IMR-90 (cell line): ENCODE measurements around the gene ORAI1. TPM values are rescaled to one million over a fixed set of nuclear protein-coding genes. Genes with fewer than 3 reads are reported as not detected.
"Not testable (repeated sequence)": the region's sequence is repeated elsewhere in the genome, so short reads cannot be mapped to it uniquely, and the experiment has no call there.

Source experiments
- ATAC-seq: fragments of 200-7000 bp; cut with Tn5 transposase; 2 replicates; pipeline ENCODE4 v1.9.1; 2020; ENCODE audit warnings: low read depth, mild to moderate bottlenecking, moderate library complexity
- BruUV-seq: library from RNA; stranded (reverse); fragments of 400-500 nt; replicated peaks from 2 replicates; lab custom pipeline; 2021; lab: Mats Ljungman, UMichigan
- CTCF ChIA-PET: fragments of 300-600 bp; formaldehyde crosslinking; extraction: SDS; loops from one replicate; lab custom pipeline; 2021; ENCODE audit warnings: antibody characterized with exemption; lab: Yijun Ruan, JAX
- POLR2A ChIA-PET: fragments of 300-600 bp; sonication (Branson Sonifier 250); formaldehyde crosslinking; loops from one replicate; lab custom pipeline; 2022; ENCODE audit warnings: antibody characterized with exemption; ENCODE audit not compliant: unreplicated experiment; lab: Charles Lee
- DNase-seq: peaks from one replicate; pipeline ENCODE4 v3.0.0; 2013
- H2AFZ ChIP-seq: replicated peaks from 2 replicates; pipeline ENCODE3; 2013; ENCODE audit warnings: low read length, mild to moderate bottlenecking; ENCODE audit not compliant: poor library complexity
- H2AK5ac ChIP-seq: 2 replicates; pipeline ENCODE4 v1.6.1; 2013; ENCODE audit warnings: low read depth, low read length, inconsistent platforms
- H2AK9ac ChIP-seq: replicated peaks from 2 replicates; pipeline ENCODE3; 2013; ENCODE audit warnings: mild to moderate bottlenecking, low read depth, low read length, moderate library complexity; ENCODE audit not compliant: poor library complexity
- H2BK120ac ChIP-seq: 2 replicates; pipeline ENCODE4 v1.6.1; 2013; ENCODE audit warnings: low read depth, low read length, inconsistent platforms
- H2BK15ac ChIP-seq: 3 replicates; pipeline ENCODE4 v1.6.1; 2013; ENCODE audit warnings: low read depth, low read length, inconsistent platforms
- H2BK20ac ChIP-seq: 2 replicates; pipeline ENCODE4 v1.6.1; 2013; ENCODE audit warnings: low read depth, mild to moderate bottlenecking, inconsistent platforms, low read length, moderate library complexity
- H2BK5ac ChIP-seq: 2 replicates; pipeline ENCODE4 v1.6.1; 2013; ENCODE audit warnings: mild to moderate bottlenecking, low read depth, low read length, inconsistent platforms; ENCODE audit not compliant: poor library complexity, severe bottlenecking
- H3K14ac ChIP-seq: replicated peaks from 2 replicates; pipeline ENCODE4 v1.6.1; 2013; ENCODE audit warnings: low read depth, low read length, inconsistent platforms
- H3K18ac ChIP-seq: 2 replicates; pipeline ENCODE4 v1.6.1; 2013; ENCODE audit warnings: low read depth, low read length, control low read depth
- H3K23ac ChIP-seq: 2 replicates; pipeline ENCODE4 v1.6.1; 2013; ENCODE audit warnings: low read depth, low read length, inconsistent platforms
- H3K27ac ChIP-seq: 2 replicates; pipeline ENCODE4 v1.5.1; 2013; ENCODE audit warnings: mild to moderate bottlenecking, control low read depth, low read length; ENCODE audit not compliant: insufficient read depth
- H3K27me3 ChIP-seq: 2 replicates; pipeline ENCODE4 v1.6.1; 2013; ENCODE audit warnings: low read length; ENCODE audit not compliant: control insufficient read depth, insufficient read depth
- H3K36me3 ChIP-seq: 2 replicates; pipeline ENCODE4 v1.6.1; 2013; ENCODE audit warnings: low read length, mixed read lengths; ENCODE audit not compliant: control insufficient read depth, insufficient read depth
- H3K4ac ChIP-seq: 2 replicates; pipeline ENCODE4 v1.6.1; 2013; ENCODE audit warnings: low read depth, low read length, inconsistent platforms
- H3K4me1 ChIP-seq: 2 replicates; pipeline ENCODE4 v1.6.1; 2013; ENCODE audit warnings: low read length, mixed read lengths; ENCODE audit not compliant: control insufficient read depth, insufficient read depth
- H3K4me2 ChIP-seq: 2 replicates; pipeline ENCODE4 v1.6.1; 2013; ENCODE audit warnings: low read depth, mild to moderate bottlenecking, control low read depth, low read length, moderate library complexity
- H3K4me3 ChIP-seq: 2 replicates; pipeline ENCODE4 v1.5.1; 2013; ENCODE audit warnings: low read depth, mild to moderate bottlenecking, control low read depth, low read length, moderate library complexity; ENCODE audit not compliant: insufficient read depth
- H3K56ac ChIP-seq: 2 replicates; pipeline ENCODE4 v1.6.1; 2013; ENCODE audit warnings: low read length, inconsistent platforms; ENCODE audit not compliant: insufficient read depth; ENCODE audit errors: extremely low read depth
- H3K79me1 ChIP-seq, 2 experiments: 2 replicates each; pipeline ENCODE4 v1.6.1; 2013; ENCODE audit warnings: low read length in 2 of 2, inconsistent platforms in 1 of 2, low read depth in 1 of 2
- H3K9ac ChIP-seq: 2 replicates; pipeline ENCODE4 v1.6.1; 2013; ENCODE audit warnings: low read depth, low read length, control low read depth
- H3K9me1 ChIP-seq: 2 replicates; pipeline ENCODE4 v1.6.1; 2013; ENCODE audit warnings: low read length, inconsistent platforms; ENCODE audit not compliant: insufficient read depth
- H3K9me3 ChIP-seq: 2 replicates; pipeline ENCODE4 v1.6.1; 2013; ENCODE audit warnings: low read length; ENCODE audit not compliant: control insufficient read depth, insufficient read depth
- H4K20me1 ChIP-seq: 2 replicates; pipeline ENCODE4 v1.6.1; 2013; ENCODE audit warnings: low read length, inconsistent platforms; ENCODE audit not compliant: insufficient read depth
- H4K5ac ChIP-seq: 2 replicates; pipeline ENCODE4 v1.6.1; 2013; ENCODE audit warnings: mild to moderate bottlenecking, low read depth, low read length, control low read depth
- H4K8ac ChIP-seq, 2 experiments: 2 replicates each; pipeline ENCODE4 v1.6.1; 2013; ENCODE audit warnings: low read depth in 2 of 2, low read length in 2 of 2, control low read depth in 1 of 2, inconsistent platforms in 1 of 2
- H4K91ac ChIP-seq: 2 replicates; pipeline ENCODE4 v1.6.1; 2013; ENCODE audit warnings: low read depth, low read length, inconsistent platforms; ENCODE audit not compliant: insufficient read depth
- MXI1 ChIP-seq: IDR thresholded peaks from 2 replicates; pipeline ENCODE4 v1.6.1; 2012; ENCODE audit warnings: low read depth, mild to moderate bottlenecking, low read length, moderate library complexity, borderline replicate concordance
- WGBS, 2 experiments: methylation state at CpG; one replicate each; pipeline versions ENCODE4 v1.1.5 to v1.1.7; 2013; ENCODE audit warnings: missing lambda C conversion rate in 2 of 2; ENCODE audit not compliant: insufficient read length in 1 of 2; ENCODE audit errors: extremely low coverage in 2 of 2; 5-methylcytosine and 5-hydroxymethylcytosine counted together
- dilution Hi-C: fragments of 300-500 bp; cut with HindIII; formaldehyde crosslinking; loops from one replicate; pipeline ENCODE4 v1.14.3; 2018; ENCODE audit warnings: low sequenced_read_pairs; ENCODE audit not compliant: unreplicated experiment
- in situ Hi-C: fragments of 300-500 bp; cut with MboI; formaldehyde crosslinking; loops from 3 replicates; pipeline ENCODE4 v1.14.3; 2019; ENCODE audit warnings: low sequenced_read_pairs, inconsistent platforms, mixed read lengths
- intact Hi-C: fragments of 100-400 bp; cut with micrococcal nuclease; formaldehyde crosslinking; loops from 2 replicates; pipeline ENCODE4 v1.10.0; 2022
- polyA plus RNA-seq, 3 experiments: library from polyadenylated mRNA; depleted of rRNA; stranded (reverse); fragments of >200 nt; gene quantifications; 2 replicates each; pipeline ENCODE4 v1.2.3, GENCODE V29; 2012; ENCODE audit warnings: low replicate concordance in 1 of 3
- total RNA-seq: library from RNA; depleted of rRNA; stranded (reverse); fragments of >200 nt; gene quantifications from 2 replicates; pipeline ENCODE4 v1.2.3, GENCODE V29; 2012

Gene ORAI1
- total and polyA plus RNA-seq, 2 of the 4 experiments (the other 2 are of a cell fraction) = 3.9 to 22.7 TPM

GRCh38 chr12:121632069-121632970, 6.0 kb downstream of the ORAI1 start (continued):
- no peak for TF ChIP-seq MXI1

GRCh38 chr12:121633833-121634196, 7.5 kb downstream of the ORAI1 start:
- POLR2A ChIA-PET = not testable (repeated sequence)

More at GRCh38 chr12:121633833-121634196, 7.5 kb downstream of the ORAI1 start:
- H2BK20ac ChIP-seq, H2AFZ ChIP-seq, dilution Hi-C loops, intact Hi-C loops, H3K27me3 ChIP-seq, H3K18ac ChIP-seq, DNase-seq, BruUV-seq, H3K23ac ChIP-seq, ATAC-seq, CTCF ChIA-PET, H3K27ac ChIP-seq, H4K5ac ChIP-seq, H4K8ac ChIP-seq, H3K9ac ChIP-seq, H3K4me3 ChIP-seq, H2BK5ac ChIP-seq, H3K36me3 ChIP-seq, H3K4ac ChIP-seq, H4K91ac ChIP-seq, H2AK5ac ChIP-seq, H2BK15ac ChIP-seq, H2BK120ac ChIP-seq, H3K56ac ChIP-seq, H3K4me2 ChIP-seq, H3K9me3 ChIP-seq, H3K14ac ChIP-seq, in situ Hi-C loops, H2AK9ac ChIP-seq: not testable (repeated sequence)
- H3K4me1 ChIP-seq = peaks cover 20% of the 10 kb centered on the region
- peaks cover 22 to 64% of the 10 kb centered on the region in 2 experiments for H3K79me1 ChIP-seq
- WGBS, 2 experiments = no CpG with 5 or more reads among the region's 11 CpGs
- peaks cover 11% of the 10 kb centered on the region for H4K20me1 ChIP-seq
- peaks cover 22% of the 10 kb centered on the region for H3K9me1 ChIP-seq
